HUDEP-2 (cell line): ENCODE results near the gene PERM1.
"Not testable (repeated sequence)": the region's sequence is repeated elsewhere in the genome, so short reads cannot be mapped to it uniquely, and the experiment has no call there.

Experiments used
- DNase-seq, 76 experiments: peaks; one replicate each; lab custom pipeline; 2025; ENCODE audit not compliant: unreplicated experiment in 76 of 76; lab: John Stamatoyannopoulos, UW

PERM1 gene

DNA sequence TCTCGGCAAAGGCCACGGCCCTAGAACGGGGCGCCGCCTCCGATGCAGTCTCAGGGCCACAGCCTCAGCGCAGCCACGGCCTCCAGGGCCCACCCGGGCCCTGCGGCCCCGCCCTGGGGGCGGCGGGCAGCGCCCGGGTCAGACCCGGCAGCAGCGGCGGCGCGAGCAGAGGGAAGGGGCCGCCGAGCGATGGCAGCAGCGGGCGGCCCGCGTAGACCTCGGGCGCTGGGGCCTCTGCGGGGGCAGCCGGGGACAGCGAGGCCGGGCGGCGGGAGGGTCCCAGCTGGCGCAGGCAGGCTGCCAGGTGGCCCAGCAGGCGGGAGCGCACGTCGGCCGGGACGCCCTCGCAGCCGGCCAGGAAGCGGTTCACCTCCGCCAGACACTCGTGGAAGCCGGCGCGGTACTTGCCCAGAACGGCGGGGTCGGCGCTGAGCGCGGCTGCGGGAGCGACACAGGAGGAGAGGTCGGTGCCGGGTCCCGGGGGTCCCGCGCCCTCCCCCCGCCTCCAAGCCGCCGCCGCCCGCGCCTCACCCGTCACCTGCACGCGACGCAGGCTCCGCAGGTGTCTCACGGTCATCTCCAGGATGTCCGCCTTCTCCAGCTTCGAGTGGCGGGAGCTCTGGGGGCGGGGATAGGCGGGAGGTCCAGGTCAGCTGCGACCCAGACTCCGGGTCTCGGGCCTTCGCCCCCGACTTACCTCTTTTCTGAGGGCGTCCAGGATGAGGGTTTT, 17.3 kb upstream of the PERM1 start:
- peak in 17 of 76 experiments; percentile 5 to 45 (median 26) for DNase-seq

DNA sequence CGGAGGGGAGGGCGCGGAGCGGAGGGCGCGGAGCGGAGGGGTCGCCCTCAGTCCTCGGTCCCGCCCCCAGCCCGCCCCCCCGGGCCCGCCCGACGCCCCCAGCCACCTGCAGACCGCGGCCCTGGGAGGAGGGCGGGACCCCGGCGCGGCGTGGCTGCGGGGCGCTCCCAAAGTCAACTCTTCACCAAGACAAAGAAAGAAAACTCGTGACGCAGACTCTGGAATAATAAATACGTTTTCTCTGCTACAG, 16.8 kb upstream of the PERM1 start:
- DNase-seq, result no peak

DNA sequence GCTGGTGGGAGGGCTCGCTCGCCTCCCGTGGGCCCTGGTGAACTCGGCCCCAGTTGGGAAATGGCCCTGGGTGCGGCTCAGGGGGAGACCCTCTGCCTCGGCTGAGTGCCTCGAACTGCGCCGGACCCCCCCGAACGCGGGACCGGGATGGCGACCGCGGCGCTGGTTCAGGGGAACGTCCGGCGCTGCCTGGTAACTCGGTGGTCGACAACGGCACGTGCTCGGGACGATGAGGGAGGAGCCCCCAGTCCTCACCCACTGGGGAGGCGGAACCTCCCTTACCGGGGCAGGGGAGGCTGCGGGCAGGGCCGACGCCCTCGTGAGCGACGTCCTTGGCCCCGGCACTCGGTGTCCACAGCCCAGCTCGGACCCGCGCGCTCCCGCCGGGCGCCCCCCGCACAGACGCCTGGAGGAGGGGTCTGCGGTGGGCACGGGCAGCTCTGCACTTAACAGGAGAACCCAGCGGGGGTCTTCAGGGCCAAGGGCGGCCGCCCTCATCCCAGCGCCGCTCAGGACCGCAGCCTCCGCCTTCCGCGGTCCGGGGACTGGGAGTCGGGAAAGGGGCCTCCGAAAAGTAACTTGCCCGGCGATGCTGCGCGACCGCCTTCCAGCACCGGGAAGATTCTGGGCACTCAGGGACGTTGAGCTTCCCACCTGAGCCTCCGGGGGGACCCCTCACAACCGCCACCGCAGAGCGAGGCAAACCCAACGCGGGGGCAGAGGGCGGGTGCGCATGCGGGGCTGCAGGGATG, 16.3 kb upstream of the PERM1 start:
- DNase-seq, result no peak

DNA sequence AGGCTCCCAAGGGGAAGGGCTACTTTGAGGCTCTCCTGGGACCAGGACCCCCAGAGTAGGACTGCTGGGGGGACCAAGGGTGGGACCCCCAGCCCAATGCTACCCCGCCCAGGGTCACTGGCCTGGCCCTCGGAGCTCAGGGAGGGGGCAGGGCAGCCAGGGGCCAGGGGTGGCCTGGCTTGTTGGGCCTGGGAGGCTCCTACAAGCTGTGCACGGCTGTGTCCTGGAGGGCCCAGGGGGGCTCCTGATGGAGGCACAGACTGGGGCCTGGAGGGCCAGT, 15.8 kb upstream of the PERM1 start:
- no peak for DNase-seq

DNA sequence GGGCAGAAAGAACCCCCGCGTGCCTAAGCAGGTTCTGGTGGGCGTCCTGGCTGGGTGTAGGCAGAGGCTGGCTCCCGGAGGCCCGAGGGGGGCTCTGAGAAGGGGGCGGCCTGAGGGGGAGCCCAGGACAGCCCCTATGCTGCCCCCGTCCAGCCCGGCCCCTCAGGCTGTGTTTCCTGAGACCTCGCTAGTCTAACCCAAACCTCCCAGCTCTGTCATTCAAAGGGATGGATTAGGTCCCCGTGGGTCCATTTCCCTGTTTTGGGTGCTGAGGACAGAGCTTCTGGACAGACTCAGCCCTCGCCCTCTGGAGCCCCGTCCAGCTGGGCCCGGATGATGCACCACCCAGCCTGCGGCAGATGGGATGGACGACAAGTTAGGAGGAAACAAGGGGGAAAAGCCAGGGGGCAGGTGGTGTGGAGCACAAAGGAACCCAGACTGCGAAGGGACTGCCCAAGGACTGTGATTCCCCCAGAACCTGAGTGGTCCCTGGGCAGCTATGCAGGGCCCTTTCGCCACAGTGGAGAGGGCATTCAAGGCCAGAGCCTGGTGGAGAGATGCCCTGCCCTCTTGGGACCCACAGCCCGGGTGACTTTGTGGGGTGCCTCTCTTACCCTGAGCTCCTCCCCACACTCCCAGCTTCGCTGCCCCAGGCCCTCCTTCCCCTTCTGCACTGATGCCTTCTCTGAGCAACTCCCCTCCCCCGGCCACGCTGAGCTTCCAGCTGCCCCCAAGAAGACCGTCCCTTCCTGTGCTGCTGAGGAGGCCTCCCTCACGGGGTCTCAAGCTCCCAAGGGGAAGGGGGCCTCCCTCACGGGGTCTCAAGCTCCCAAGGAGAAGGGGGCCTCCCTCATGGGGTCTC, 15.2 kb upstream of the PERM1 start:
- no peak for DNase-seq

DNA sequence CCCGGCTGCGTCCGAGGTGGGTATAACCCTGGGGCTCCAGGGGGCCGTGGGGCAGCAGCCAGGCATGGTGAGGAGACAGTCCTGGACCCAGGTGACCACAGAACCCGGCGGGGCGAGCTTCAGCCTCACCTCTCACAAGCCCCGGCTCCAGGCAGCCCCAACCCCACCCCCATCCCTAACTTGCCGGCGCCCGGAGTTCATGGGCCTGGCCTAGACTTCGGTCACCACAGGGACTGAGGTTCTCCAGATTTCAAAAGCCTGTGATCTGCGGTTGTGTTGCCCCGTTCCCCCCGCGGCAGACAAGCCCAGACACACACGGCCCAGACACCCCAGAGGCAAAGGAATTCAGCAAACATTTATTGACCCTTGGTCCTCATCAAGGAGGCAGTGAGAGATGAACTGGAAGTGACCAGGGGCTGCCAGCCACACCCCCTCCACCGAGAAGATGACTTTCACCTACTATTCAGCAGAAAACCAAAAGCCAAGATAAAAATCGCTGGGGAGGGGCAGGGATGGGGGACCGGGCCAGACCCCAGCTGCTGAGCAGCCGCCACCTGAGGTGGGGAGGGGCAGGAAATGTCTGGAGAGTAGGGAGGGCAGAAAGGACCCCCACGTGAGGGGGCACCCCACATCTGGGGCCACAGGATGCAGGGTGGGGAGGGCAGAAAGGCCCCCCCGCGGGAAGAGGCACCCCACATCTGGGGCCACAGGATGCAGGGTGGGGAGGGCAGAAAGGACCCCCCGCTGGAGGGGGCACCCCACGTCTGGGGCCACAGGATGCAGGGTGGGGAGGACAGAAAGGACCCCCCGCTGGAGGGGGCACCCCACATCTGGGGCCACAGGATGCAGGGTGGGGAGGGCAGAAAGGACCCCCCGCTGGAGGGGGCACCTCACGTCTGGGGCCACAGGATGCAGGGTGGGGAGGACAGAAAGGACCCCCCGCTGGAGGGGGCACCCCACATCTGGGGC, 14.1 kb upstream of the PERM1 start:
- no peak for DNase-seq

DNA sequence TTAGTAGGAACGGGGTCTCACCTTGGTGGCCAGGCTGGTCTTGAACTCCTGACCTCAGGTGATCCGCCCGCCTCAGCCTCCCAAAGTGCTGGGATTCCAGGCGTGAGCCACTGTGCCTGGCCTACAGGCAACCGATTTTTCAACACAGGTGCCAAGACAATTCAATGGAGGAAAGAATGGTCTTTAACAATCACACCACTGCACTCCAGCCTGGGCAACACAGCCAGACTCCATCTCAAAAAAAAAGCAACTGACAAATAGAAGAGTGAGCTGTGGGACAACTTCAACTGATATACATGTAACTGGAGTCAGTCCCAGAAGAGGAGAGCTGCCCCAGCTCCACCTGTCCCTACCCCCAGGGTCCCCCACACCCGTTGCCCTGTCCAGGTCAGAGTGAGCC, 12.7 kb upstream of the PERM1 start:
- not testable (repeated sequence) for DNase-seq

DNA sequence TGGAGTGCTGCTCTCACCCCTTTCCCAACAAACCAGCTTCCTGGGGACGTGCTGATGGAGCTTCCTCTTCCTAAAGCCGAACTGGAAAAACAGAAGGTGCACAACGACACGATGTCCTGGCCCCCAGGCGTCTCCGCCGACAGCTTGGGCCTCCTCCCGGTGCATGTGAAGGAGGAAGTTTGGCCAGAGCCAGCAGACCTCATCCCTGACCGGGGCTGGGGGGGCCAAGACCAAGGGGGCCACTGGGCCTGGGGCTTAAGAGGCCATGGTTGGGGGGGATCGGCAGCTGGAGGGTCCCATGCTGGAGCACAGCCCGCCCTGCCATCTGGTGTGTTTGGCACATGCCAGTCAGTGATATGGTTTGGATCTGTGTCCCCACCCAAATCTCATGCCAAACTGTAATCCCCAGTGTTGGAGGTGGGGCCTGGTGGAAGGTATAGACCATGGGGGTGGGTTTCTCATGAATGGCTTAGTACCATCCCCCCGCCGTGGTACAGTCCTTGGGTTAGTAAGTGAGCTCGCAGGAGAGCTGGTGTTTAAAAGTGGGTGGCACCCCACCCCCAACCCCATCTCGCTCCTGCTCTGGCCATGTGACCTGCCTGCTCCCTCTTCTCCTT, 11.6 kb upstream of the PERM1 start:
- DNase-seq, result no peak

DNA sequence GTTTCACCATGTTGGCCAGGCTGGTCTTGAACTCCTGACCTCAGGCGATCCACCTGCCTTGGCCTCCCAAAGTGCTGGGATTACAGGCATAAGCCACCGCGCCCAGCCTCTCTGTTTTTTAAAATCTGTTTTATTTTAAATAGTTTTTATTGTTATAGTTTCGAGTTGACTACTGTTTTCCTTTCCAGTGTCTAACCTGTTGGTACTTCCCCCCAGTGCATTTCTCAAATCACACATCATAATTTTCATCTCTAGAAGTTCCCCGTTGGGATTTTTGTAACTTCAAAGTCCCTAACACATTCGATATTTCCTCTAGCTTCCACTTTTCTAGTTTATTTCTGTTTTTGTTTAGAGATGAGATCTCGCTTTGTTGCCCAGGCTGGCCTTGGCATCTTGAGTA, 10.5 kb upstream of the PERM1 start:
- DNase-seq, result no peak

DNA sequence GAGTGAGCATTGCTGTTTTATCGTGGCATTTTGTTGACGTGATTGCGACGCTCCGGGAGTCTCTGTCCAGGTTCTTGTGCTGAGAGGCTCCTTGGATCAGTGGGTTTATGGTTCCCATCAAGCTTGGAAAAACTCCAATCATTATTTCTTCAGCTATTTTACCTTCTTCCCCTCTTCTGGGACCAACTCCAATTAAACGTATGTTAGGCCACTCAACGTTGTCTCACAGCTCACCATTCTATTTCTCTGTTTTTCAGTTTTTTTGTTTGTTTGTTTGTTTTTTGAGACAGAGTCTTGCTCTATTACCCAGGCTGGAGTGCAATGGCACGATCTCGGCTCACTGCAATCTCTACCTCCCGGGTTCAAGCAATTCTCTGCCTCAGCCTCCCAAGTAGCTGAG, 10.0 kb upstream of the PERM1 start:
- no peak for DNase-seq

DNA sequence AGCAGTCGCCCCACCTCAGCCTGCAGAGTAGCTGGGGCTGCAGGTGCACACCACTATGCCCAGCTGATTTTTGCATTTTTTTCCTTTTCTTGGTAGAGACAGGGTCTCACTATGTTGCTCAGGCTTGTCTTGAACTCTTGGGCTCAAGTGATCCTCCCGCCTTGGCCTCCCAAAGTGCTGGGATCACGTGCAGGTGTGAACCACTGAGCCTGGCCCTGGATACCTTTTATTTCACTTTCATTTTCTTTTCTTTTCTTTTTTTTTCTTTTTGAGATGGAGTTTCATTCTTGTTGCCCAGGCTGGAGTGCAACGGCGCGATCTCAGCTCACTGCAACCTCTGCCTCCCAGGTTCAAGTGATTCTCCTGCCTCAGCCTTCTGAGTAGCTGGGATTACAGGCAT, 9.4 kb upstream of the PERM1 start:
- DNase-seq, result not testable (repeated sequence)

DNA sequence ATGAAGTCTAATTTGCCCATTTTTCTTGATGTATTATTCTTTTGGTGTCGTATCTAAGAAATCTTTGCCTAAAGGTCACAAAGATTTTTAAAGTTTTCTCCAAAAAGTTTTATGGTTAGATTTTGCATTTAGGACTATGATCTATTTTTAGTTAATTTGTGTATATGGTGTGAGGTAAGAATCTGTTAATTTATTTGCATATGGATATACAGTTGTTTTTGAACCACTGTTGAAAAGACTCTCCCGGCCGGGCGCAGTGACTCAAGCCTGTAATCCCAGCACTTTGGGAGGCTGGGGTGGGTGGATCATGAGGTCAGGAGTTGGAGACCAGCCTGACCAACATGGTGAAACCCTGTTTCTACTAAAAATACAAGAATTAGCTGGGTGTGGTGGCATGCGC, 6.2 kb upstream of the PERM1 start:
- not testable (repeated sequence) for DNase-seq

DNA sequence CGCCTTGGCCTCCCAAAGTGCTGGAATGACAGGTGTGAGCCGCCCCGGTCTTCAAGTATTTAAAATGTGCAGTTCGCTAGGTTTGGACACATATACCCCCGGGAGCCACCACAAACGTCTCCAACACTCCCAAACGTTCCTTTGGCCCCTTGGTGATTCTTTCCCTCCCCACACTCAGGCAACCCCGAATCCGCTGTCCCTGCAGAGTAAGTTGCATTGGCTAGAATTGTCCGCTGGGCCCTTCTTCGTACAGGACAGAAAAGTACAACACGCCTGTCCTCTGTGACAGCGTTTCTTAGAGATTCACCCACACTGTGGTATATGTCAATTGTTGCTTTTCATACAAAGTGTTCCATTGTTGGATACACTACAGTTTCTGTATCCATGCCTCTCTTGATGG, 3.2 kb upstream of the PERM1 start:
- no peak for DNase-seq

DNA sequence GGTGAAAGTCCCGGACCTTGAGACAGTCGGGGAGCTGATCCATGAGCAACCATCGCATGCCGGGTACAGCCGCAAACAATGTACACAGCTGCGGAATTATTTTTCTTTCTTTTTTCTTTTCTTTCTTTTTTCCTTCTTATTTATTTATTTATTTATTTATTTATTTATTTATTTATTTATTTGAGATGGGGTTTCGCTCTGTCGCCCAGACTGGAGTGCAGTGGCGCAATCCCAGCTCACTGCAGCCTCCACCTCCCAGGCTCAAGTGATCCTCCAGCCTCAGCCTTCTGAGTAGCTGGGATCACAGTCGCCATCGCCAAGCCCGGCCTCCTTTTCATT, 2.6 kb upstream of the PERM1 start:
- no peak for DNase-seq

DNA sequence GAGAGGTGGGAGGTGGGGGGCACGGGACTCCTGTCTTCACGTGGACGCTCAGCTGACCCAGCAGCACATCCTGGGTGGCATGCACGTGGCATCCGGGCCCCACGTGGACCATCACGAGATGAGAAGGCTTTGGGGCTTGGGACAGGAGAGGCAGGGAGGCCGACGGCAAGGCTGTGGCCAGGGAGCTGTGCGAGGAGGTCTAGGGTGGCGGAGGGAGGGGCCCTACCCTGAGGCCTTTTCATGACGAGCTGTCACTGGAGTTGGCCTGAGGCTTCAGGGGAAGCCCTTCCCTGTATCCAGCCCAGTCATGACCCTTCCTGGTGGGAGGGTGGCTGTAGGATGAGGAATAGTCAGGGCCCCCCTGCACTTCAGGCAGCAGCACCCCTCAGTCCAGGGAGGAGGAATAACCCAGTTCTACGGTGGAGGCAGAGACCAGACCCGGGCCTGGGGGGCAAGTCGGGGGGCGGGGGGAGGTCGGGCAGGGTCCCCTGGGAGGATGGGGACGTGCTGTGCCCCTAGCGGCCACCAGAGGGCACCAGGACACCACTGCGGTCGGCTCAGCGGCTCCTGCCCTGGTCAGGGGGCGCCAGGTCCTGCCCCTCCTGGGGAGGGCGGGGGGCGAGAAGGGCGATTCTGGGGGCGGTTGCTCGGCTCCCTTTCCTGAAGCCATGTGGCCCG, 2.0 kb upstream of the PERM1 start:
- DNase-seq, result peak in 21 of 76 experiments; percentile 6 to 36 (median 18)

DNA sequence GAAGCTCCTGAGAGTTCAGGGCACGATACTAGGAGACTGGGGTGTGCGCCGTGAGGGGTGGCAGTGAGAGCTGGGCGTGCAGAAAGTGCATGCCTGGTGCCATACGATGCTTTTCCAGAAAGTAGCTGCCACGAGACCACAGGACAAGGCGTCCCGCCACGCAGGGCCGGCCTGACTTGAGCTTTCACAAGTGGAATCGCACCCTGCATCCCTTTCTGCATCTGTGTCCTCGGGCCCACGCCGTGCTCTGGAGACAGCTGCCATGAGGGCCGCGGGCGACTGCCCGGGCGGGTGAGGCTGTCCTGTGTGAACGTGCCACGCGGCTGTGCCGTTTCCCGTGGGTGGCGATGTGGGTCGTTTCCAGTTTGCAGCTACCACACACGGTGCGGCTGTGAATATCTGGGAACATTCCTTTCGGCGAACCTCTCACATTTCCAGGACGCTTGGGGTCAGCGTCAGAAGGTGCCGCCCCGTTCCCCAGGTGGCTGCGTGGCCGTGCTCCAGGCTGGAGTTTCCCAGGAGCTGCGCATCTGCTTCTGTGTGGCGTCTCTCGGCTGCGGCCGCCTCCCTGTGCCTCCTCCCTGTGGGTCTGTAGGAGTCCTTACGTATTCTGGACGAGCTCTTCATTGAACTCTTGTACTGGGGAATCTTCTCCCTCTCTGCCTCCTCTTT, 1.0 kb upstream of the PERM1 start:
- no peak for DNase-seq

DNA sequence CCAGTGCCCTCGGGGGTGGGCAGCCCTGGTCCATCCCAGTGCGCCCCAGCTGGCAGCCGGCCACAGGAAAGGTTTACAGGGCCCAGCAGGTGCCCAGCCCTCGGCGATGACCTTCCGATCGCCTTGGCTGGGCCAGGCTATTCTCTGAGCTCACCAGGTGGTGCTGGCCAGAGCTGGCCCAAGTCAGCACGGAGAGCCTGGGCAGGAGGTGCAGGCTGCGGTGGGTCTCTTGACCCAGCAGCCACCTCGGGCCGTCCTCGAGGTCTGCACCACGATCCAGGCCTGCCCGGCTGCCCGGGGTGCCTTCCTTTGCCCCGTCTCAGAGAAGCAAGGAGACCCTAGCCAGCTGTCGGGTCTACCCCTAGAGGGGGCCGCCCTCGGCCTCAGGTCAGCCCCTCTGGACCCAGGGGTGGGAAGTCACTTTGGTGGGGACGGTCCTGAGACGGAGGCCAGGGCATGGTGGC, 370 bp downstream of the PERM1 start:
- no peak for DNase-seq

DNA sequence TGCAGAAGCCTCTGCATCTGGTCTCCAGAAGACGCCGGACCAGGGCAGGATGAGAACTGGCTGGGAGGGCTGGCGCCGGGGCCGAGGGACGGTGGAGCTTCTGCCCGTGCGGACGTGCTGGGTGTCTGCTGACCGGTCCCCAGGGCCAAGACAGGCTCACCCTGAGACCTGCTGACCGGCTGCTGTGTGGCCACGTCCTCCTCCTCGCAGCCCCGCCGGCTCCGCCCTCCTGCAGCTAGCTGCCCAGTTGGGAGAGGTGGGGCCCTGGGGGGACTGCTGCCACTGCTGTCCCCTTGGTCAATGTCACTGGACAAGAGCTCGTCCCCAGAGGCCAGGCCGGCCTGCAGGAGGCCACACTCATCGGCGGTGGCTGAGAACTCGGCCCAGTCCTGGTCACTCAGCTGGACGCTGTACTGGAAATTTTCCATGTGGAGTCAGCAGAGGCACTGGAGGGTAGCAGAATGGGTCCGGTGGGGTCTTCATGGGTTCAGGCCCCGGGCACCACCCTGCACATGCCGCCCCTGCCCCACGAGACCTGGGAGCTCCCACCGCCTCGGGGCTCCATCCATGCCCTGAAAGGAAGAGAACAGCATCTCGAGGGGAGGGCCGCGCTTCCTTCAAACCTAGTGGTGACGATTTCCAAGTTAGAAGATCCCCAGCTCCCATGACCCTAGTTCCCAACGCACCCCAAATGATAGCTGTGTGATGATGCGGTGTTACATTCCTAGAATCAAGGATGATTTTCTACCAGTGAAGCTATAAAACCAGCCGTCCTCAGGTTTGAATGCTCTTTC, 1.1 kb downstream of the PERM1 start:
- no peak for DNase-seq
